GM19397 (cell line): Measurements from ENCODE around the gene ROGDI.
A peak's percentile ranks its signal among the peaks of the same experiment; 100 is the strongest.

Experiments
- ATAC-seq: cut with Tn5 transposase; IDR thresholded peaks from one replicate; pipeline ENCODE4 v1.9.1; 2021; ENCODE audit warnings: mild to moderate bottlenecking, moderate library complexity; ENCODE audit not compliant: unreplicated experiment

ROGDI gene

DNA sequence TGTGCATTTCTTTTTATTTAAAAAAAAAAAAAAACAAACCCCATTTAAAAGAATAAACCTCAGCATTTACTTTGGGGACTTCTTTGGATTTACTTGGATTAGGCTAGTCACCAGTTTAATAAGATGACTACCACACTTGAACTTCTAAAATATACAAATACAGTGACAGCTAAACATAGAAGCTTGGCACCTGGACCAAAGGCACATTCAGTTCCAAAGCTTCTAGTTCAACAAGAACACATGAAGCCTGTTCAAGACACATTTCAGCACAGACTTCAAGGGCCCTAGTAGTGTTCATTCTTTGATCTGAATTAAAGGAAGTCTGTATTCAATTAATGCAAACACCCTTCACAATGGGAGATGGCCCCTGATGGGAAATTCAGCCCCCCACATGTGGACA is 11.6 kb upstream of the ROGDI start:
- ATAC-seq: no peak

- no peak for ATAC-seq
Measured at GRCh38 chr16:4813251-4814003, 11.0 kb upstream of the ROGDI start.

- ATAC-seq: no peak
Measured at GRCh38 chr16:4811773-4812172, 9.3 kb upstream of the ROGDI start.

DNA sequence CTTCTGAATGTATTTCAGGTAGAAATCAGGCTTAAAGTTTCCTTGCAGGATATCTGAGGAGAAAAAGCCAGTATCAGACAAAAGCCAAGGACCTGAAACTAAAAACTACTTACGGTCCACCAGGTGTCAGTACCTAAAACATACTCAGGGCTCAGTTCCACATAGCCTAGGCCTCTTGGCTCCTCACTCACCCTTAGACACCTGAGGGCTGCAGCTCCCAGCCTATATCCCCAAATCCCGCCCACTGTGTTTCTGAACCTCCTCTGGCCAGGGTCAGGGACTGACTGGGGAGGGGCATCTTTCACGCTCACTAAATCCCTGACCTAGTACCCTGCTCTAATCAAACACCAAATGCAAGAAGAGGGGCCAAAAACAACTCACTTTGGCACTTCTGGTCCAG is 8.8 kb upstream of the ROGDI start:
- ATAC-seq: no peak

GRCh38 chr16:4806280-4806679 is 3.8 kb upstream of the ROGDI start:
- no peak for ATAC-seq

DNA sequence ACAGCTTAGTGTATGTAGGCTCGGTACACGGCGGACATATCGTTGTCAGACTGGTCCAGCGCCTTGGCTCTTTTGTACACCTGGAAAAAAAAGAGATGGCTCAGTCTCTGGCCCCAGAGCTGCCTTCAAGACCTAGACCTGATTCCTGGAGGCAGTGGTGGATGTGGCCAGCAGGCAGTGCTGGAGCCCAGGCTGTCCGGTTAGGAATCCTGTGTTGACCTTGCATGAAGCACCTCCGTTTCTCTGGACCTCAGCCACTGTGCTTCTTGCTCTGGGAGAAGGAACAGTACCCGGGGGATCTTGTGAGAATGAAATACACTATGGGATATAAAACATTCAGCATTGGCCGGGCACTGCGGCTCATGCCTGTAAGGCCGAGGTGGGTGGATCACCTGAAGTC is 2.8 kb upstream of the ROGDI start:
- no peak for ATAC-seq

- no peak for ATAC-seq
Measured at GRCh38 chr16:4803898-4804762, 1.7 kb upstream of the ROGDI start.

- no peak for ATAC-seq
Measured at GRCh38 chr16:4803401-4803844, 990 bp upstream of the ROGDI start.

DNA sequence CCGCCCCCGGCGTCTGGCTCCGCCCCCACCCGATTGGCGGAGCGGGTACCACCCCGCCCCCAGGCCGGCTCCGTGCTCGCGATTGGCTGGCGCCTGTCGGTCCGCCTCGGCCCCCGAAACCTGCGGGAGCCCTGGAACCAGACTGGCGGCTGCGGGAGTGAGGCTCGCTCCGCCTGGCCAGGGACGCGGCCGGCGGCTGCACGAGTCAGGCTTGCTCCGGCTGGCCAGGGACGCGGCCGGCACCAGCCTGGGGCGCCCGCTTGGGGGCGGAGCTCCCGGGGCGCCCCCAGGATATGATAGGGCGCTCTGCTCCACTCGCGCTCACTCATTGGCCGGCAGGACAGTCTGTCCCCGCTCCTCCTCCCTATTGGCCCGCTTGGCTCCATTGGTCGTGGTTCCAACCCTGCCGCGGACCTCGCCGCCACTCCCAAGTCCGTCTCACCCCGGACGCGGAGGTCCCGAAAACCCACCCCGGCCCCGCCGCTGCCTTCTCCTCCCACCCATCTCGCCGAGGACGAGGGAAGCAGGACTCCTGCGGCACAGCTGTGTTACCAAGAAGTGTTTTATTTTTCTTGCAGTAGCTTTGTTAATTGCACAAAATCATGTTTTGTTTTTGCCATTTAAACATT is 340 bp upstream of the ROGDI start:
- peak; percentile 88 for ATAC-seq

DNA sequence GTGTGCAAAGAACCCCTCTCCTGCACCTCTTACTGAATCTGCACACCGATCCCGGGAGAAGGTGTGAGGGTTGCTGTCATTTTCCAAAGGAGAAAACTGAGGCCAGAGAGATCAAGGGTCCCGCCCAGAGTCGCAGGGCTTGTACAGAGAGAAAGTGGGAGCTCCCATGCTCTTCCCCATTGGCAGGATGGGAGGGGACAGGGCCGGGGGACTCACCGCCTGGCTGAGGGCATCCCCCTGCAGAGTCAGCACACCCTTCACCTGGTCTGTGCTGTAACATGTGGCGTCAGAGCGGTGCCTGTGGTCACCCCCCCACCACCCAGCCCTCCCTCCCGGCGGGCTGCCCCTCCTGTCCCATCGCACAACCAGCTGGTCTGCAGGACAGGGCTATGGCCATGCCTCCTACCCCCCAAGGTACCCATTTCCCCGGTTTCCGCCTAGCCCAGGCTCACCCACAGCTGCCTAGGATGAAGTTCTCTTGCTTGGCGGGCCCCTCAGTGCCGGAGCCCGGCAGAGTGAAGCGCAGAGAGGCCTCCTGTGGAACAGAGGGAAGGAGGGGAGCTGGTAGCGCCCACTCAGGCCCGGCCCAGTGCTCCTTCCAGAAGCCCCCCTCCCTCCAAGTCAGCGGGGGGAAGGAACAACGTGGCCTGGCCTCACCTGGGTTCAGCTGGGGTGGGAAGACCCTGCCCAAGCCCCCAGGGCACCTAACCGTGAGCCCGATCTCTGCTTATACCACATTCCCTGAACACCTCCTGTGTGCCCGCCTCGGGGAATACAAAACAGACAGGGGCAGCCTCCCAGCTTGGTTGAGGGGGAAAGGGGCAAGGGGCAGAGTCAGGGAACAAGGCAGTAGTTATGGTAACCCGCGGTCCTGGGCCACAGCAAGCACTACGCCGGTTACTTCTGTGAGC is 1.1 kb downstream of the ROGDI start:
- no peak for ATAC-seq

DNA sequence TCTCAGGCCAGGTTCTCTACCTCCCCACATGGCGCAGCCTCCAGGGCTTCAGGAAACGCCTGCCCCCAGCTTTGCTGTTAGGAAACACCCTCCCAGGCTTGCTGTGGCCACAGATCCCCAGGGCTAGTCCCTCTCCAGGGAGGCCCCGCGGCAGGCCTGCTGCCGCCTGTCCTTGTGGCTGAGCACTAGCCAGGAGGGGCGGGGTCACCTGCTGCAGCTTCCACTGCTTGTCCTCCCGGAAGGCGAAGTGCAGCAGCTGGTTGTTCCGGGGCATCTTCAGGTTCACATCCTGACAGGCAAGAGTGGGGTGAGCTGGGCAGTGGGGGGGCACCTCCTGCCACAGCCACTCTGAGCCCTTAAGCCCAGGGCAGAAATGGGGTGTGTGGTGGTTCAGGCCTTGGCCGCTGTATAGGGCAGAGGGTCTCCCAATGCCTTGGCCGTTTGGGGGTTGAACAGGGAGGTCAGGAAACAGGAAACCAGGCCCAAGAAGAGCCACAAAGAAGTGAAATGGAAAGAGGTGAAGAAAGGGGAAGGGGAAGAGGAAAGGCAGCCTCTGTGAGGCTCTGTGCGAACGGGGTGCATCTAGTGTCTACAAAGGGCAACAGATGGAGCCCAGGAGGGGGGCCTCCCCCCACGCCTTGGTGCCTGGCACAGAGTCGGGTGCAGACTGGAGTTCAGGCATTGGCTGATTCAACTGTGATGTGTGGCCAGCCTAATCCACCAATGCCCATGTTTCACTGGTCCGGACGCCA is 2.0 kb downstream of the ROGDI start:
- no peak for ATAC-seq

DNA sequence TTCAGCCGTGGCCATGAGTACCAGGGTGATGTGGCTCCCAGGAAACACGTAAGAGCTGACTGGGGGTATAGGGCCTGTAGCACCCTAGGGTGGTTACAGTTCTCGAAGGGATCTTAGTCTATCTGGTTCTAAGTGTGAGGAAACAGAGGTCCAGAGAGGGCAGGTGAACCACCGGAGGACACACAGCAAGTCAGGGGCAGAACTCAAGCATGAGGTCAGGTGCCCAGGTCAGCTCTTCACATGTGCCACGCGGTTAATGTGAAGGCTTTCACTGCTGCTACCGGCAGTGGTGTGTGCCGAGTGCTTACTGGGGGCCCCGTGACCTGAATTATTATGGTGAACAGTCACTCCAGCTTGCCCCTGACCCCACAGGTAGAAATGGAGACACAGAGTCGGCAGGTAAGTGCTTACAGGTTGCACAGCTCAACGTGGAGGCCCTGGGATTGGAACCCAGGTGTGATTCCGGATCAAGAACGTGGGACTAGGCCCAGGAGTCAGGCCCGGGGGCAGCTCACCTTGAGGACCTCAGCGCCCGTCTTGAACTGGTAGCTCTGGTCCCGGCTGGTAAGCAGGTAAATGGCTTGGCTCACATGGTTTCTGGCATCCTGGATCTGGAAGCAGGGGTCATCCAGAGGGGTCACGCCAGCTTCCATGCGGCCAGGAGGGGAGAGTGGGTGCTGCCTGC is 3.1 kb downstream of the ROGDI start:
- ATAC-seq: no peak

- ATAC-seq: no peak
Measured at GRCh38 chr16:4798456-4798855, 4.0 kb downstream of the ROGDI start.

DNA sequence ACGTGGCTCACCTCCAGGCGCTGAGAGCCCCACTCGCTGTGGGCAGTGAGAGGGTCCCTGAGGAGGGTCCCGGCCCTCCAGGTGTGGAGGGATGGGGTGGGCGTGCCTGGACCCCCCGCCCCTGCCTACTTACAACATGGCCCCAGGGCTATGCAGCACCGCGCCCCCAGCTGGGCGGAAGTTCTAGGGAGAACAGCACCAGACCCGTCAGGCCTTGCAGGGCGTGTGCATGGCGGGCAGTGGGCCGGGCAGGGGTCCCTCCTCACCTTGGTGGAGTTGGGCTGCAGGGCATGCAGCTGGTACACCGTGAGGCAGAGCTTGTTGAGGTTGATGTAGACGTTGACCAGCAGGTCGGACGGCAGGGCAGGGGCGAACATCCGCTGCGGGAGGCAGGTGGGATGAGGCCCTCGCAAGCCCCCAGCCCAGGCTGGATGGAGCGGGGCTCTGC is 4.6 kb downstream of the ROGDI start:
- no peak for ATAC-seq

- no peak for ATAC-seq
Measured at GRCh38 chr16:4796982-4797804, 5.2 kb downstream of the ROGDI start.

DNA sequence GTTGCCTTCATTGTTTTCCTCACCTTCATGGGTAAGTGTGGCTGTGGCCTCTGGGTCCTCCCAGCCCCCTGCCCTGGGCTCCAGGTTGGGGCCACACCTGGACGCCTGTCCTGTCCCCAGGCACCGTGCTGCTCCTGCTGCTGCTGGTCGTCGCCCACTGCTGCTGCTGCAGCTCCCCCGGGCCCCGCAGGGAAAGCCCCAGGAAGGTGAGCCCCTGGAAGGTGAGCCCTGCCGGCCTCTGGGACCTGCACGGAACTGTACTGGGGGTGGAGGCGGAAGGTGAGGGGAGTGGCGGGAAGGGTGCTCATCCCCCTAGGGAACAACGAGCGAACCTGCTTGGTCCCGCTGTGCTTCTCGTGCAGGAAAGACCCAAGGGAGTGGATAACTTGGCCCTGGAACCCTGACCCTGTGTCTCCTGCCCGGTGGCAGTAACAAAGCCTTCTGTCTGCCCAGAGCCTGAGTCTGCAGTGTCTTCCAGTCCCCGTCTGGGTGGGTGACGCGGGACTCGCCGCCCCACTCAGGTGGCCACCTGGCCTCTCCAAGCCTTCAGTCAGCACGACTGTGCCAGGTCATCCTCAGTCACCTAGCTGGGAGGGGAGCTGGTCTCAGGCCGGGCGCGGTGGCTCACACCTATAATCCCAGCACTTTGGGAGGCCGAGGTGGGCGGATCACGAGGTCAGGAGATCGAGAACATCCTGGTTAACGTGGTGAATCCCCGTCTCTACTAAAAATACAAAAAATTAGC is 6.4 kb downstream of the ROGDI start:
- no peak for ATAC-seq

GRCh38 chr16:4795181-4795827 is 7.1 kb downstream of the ROGDI start, which contains the start of gene SMIM22:
SMIM22 (plus strand) TSS chr16:4795369; CDS start chr16:4795735, 366 bp downstream.
- no peak for ATAC-seq
